Measurements from ENCODE around the gene HS6ST3. TPM values are rescaled to one million over a fixed set of nuclear protein-coding genes. Genes with fewer than 3 reads are reported as not detected.

The HS6ST3 gene
- total RNA-seq, 4 donors from 2014 or later = 0.97 to 2.2 (median 2.0) TPM

- TF ChIP-seq POLR2A (IDR thresholded peaks at IDR 0.05) (no peak), CTCF (IDR thresholded peaks at IDR 0.05 in 4 of 5, conservative IDR thresholded peaks at IDR 0.05 in 1 of 5) (no peak)
- DNase-seq = no peak
- no peaks in the 10 kb centered on the region for H3K27me3 ChIP-seq
- ATAC-seq = no peak
- H3K4me1 ChIP-seq = no peaks in the 10 kb centered on the region
- H3K27ac ChIP-seq = no peak overlapping the region
- no peak overlapping the region for H3K4me3 ChIP-seq
- in situ Hi-C loops (cut with MboI; ENCODE audit: low sequenced_read_pairs in 4 of 4) (loop anchor here in 1 of 4 donors (25.0 kb wide), 1 partner anchor 794 kb away; no protein-coding TSS in a partner anchor), intact Hi-C loops (cut with DNase I; ENCODE audit: low total_unique reads) (no loop called here)
- no peaks in the 10 kb centered on the region for H3K36me3 ChIP-seq
- no peaks in the 10 kb centered on the region for H3K9me3 ChIP-seq
These were observed 716.8 kb downstream of the HS6ST3 start for GRCh38 chr13:96806746-96807145.

- in situ Hi-C loops (cut with MboI; ENCODE audit: low sequenced_read_pairs in 4 of 4) (loop anchor here in 1 of 4 donors (25.0 kb wide), 1 partner anchor 797 kb away; no protein-coding TSS in a partner anchor), intact Hi-C loops (cut with DNase I; ENCODE audit: low total_unique reads) (loop anchor here (10.0 kb wide), 1 partner anchor 755 kb away; the partner anchor contains the start of gene UGGT2)
- Histone ChIP-seq H3K27ac (no peak overlapping the region), H3K4me1 (no peaks in the 10 kb centered on the region), H3K27me3 (no peaks in the 10 kb centered on the region), H3K9me3 (no peaks in the 10 kb centered on the region), H3K4me3 (no peak overlapping the region), H3K36me3 (no peaks in the 10 kb centered on the region)
- ATAC-seq (no peak), DNase-seq (no peak)
- TF ChIP-seq CTCF (IDR thresholded peaks at IDR 0.05 in 4 of 5, conservative IDR thresholded peaks at IDR 0.05 in 1 of 5) (no peak), POLR2A (IDR thresholded peaks at IDR 0.05) (no peak)
These were observed 719.6 kb downstream of the HS6ST3 start for GRCh38 chr13:96809366-96810096.

GRCh38 chr13:96810104-96810503 is 720.2 kb downstream of the HS6ST3 start:
- intact Hi-C loops (cut with DNase I; ENCODE audit: low total_unique reads) = loop anchor here (10.0 kb wide), 1 partner anchor 755 kb away; the partner anchor contains the start of gene UGGT2
- Histone ChIP-seq H3K4me3 (no peak overlapping the region), H3K9me3 (no peaks in the 10 kb centered on the region), H3K27me3 (no peaks in the 10 kb centered on the region), H3K4me1 (no peaks in the 10 kb centered on the region), H3K27ac (no peak overlapping the region), H3K36me3 (no peaks in the 10 kb centered on the region)
- no peak for ATAC-seq
- TF ChIP-seq CTCF (IDR thresholded peaks at IDR 0.05 in 4 of 5, conservative IDR thresholded peaks at IDR 0.05 in 1 of 5) = no peak
- no peak for TF ChIP-seq POLR2A (IDR thresholded peaks at IDR 0.05)
- in situ Hi-C loops (cut with MboI; ENCODE audit: low sequenced_read_pairs in 4 of 4) = loop anchor here in 1 of 4 donors (25.0 kb wide), 1 partner anchor 798 kb away; no protein-coding TSS in a partner anchor
- DNase-seq = no peak

GRCh38 chr13:96811049-96811448 is 721.1 kb downstream of the HS6ST3 start:
- intact Hi-C loops (cut with DNase I; ENCODE audit: low total_unique reads) = loop anchor here (10.0 kb wide), 1 partner anchor 756 kb away; the partner anchor contains the start of gene UGGT2
- H3K27me3 ChIP-seq = no peaks in the 10 kb centered on the region
- H3K4me3 ChIP-seq = no peak overlapping the region
- in situ Hi-C loops (cut with MboI; ENCODE audit: low sequenced_read_pairs in 4 of 4) = loop anchor here in 1 of 4 donors (25.0 kb wide), 1 partner anchor 799 kb away; no protein-coding TSS in a partner anchor
- H3K27ac ChIP-seq = no peak overlapping the region
- H3K36me3 ChIP-seq = no peaks in the 10 kb centered on the region
- TF ChIP-seq POLR2A (IDR thresholded peaks at IDR 0.05) = no peak
- no peak for TF ChIP-seq CTCF (IDR thresholded peaks at IDR 0.05 in 4 of 5, conservative IDR thresholded peaks at IDR 0.05 in 1 of 5)
- H3K9me3 ChIP-seq = no peaks in the 10 kb centered on the region
- ATAC-seq = no peak
- no peak for DNase-seq
- peaks cover 0 to 4% of the 10 kb centered on the region in 2 donors for H3K4me1 ChIP-seq
